Calu3 (cell line): Measurements from ENCODE around the gene NCAM2. TPM values are rescaled to one million over a fixed set of nuclear protein-coding genes. Genes with fewer than 3 reads are reported as not detected.

ENCODE experiments used
- BruUV-seq: library from RNA; stranded (reverse); fragments of 400-500 nt; replicated peaks from 2 replicates; lab custom pipeline; 2021; lab: Mats Ljungman, UMichigan
- CTCF ChIA-PET: fragments of 300-600 bp; sonication (Branson Sonifier 250); formaldehyde crosslinking; loops from one replicate; lab custom pipeline; 2022; ENCODE audit warnings: antibody characterized with exemption; lab: Charles Lee
- DNase-seq: peaks from one replicate; pipeline ENCODE4 v3.0.0; 2022
- H3K27ac Mint-ChIP-seq: one replicate; pipeline ENCODE4 v1.8.0; 2022; ENCODE audit warnings: mixed read lengths; ENCODE audit not compliant: unreplicated experiment
- H3K27me3 Mint-ChIP-seq: one replicate; pipeline ENCODE4 v1.8.0; 2022; ENCODE audit warnings: mixed read lengths; ENCODE audit not compliant: unreplicated experiment
- H3K36me3 Mint-ChIP-seq: one replicate; pipeline ENCODE4 v1.8.0; 2022; ENCODE audit warnings: mild to moderate bottlenecking, moderate library complexity, mixed read lengths; ENCODE audit not compliant: insufficient read depth, unreplicated experiment
- H3K4me1 Mint-ChIP-seq: one replicate; pipeline ENCODE4 v1.8.0; 2022; ENCODE audit warnings: mild to moderate bottlenecking, low read depth, mixed read lengths; ENCODE audit not compliant: unreplicated experiment
- H3K4me3 Mint-ChIP-seq: one replicate; pipeline ENCODE4 v1.8.0; 2022; ENCODE audit warnings: mild to moderate bottlenecking, low read depth, moderate library complexity, mixed read lengths; ENCODE audit not compliant: unreplicated experiment
- H3K9me3 Mint-ChIP-seq: one replicate; pipeline ENCODE4 v1.8.0; 2022; ENCODE audit warnings: low read depth, mixed read lengths; ENCODE audit not compliant: unreplicated experiment
- CTCF ChIP-seq: fragments of 200-600 bp; IDR thresholded peaks from one replicate; pipeline ENCODE4 v1.8.0; 2022; ENCODE audit warnings: antibody characterized with exemption; ENCODE audit not compliant: unreplicated experiment
- intact Hi-C: fragments of 100-400 bp; cut with micrococcal nuclease; formaldehyde crosslinking; loops from one replicate; pipeline ENCODE4 v1.10.0; 2022; ENCODE audit not compliant: unreplicated experiment
- total RNA-seq: library from RNA; stranded (reverse); gene quantifications from 2 replicates; pipeline ENCODE4 v1.2.3, GENCODE V29; 2022

NCAM2 gene
- total RNA-seq, 1 experiment from 2014 or later = not detected

GRCh38 chr21:21279193-21279901 lies 281.1 kb downstream of the NCAM2 start:
- H3K36me3 Mint-ChIP-seq = no peaks in the 10 kb centered on the region
- intact Hi-C loops = no loop called here
- DNase-seq = no peak
- no peak for TF ChIP-seq CTCF
- no peaks in the 10 kb centered on the region for H3K27me3 Mint-ChIP-seq
- H3K9me3 Mint-ChIP-seq = peaks cover 9% of the 10 kb centered on the region
- no peak overlapping the region for H3K4me3 Mint-ChIP-seq
- no TSS peak for BruUV-seq
- H3K27ac Mint-ChIP-seq = no peak overlapping the region
- CTCF ChIA-PET = no interaction called here
- H3K4me1 Mint-ChIP-seq = no peaks in the 10 kb centered on the region

GRCh38 chr21:21283810-21284209 lies 285.6 kb downstream of the NCAM2 start:
- intact Hi-C loops = no loop called here
- no peaks in the 10 kb centered on the region for H3K36me3 Mint-ChIP-seq

GRCh38 chr21:21286170-21286798 lies 288.1 kb downstream of the NCAM2 start:
- no peaks in the 10 kb centered on the region for H3K36me3 Mint-ChIP-seq
- CTCF ChIA-PET = no interaction called here
- no peak for TF ChIP-seq CTCF
- H3K27me3 Mint-ChIP-seq = no peaks in the 10 kb centered on the region
- no peak overlapping the region for H3K27ac Mint-ChIP-seq
- no peak overlapping the region for H3K4me3 Mint-ChIP-seq
- no TSS peak for BruUV-seq
- intact Hi-C loops = no loop called here
- peaks cover 6% of the 10 kb centered on the region for H3K9me3 Mint-ChIP-seq
- DNase-seq = no peak
- H3K4me1 Mint-ChIP-seq = no peaks in the 10 kb centered on the region

More at GRCh38 chr21:21283810-21284209, 285.6 kb downstream of the NCAM2 start:
- Mint-ChIP-seq H3K27me3 (no peaks in the 10 kb centered on the region), H3K27ac (no peak overlapping the region), H3K9me3 (peaks cover 5% of the 10 kb centered on the region), H3K4me1 (no peaks in the 10 kb centered on the region), H3K4me3 (no peak overlapping the region)
- TF ChIP-seq CTCF = no peak
- CTCF ChIA-PET = no interaction called here
- BruUV-seq = no TSS peak
- DNase-seq = no peak

DNA sequence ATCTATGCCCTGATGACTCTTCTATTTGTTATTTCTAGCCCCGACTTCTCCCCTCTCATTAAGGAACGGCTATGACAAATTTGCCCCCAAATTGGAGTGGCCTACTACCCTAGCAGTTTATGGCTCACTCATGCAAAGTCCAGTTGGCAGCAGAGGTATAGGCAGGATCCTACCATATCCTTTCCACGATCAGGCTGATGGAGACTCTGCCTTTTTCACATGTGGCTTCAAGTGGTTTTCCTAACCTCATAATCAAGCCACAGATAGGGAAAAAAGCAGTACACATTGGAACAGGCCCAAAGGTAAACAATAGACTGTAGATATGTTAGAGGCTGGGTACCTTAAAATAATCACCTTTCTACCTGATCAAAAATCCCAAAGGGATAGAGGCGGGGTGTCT lies 292.5 kb downstream of the NCAM2 start:
- no peak overlapping the region for H3K27ac Mint-ChIP-seq
- H3K4me3 Mint-ChIP-seq = no peak overlapping the region
- no peaks in the 10 kb centered on the region for H3K27me3 Mint-ChIP-seq
- no peaks in the 10 kb centered on the region for H3K4me1 Mint-ChIP-seq
- no peak for DNase-seq
- TF ChIP-seq CTCF = no peak
- H3K9me3 Mint-ChIP-seq = peaks cover 12% of the 10 kb centered on the region
- CTCF ChIA-PET = no interaction called here
- intact Hi-C loops = no loop called here
- no TSS peak for BruUV-seq
- H3K36me3 Mint-ChIP-seq = no peaks in the 10 kb centered on the region
